AG04449 (cell line): ENCODE results near the gene LIMCH1.
"Not testable (repeated sequence)": the region's sequence is repeated elsewhere in the genome, so short reads cannot be mapped to it uniquely, and the experiment has no call there.

Source experiments
- CTCF ChIA-PET: fragments of 350-600 bp; formaldehyde crosslinking; extraction: SDS; loops from one replicate; lab custom pipeline; 2021; ENCODE audit warnings: antibody characterized with exemption; lab: Yijun Ruan, JAX
- POLR2A ChIA-PET: fragments of 400-600, 350-600 bp; formaldehyde crosslinking; extraction: SDS; loops from one replicate; lab custom pipeline; 2020; ENCODE audit warnings: antibody characterized with exemption, inconsistent platforms; lab: Yijun Ruan, JAX
- DNase-seq: peaks from one replicate; pipeline ENCODE4 v3.0.0-alpha.2; 2010; ENCODE audit warnings: low read depth, low spot score
- H3K4me3 ChIP-seq: 2 replicates; pipeline ENCODE4 v1.5.1; 2011; ENCODE audit warnings: low read depth, mild to moderate bottlenecking, control low read depth, low read length
- TF ChIP-seq, protein P1 (sequence below): IDR thresholded peaks from one replicate; pipeline ENCODE4 v1.5.1; 2011; ENCODE audit warnings: mild to moderate bottlenecking, moderate library complexity, low read length, control low read depth, inconsistent platforms; ENCODE audit not compliant: insufficient read depth; ENCODE audit errors: missing control alignments

Gene LIMCH1

DNA sequence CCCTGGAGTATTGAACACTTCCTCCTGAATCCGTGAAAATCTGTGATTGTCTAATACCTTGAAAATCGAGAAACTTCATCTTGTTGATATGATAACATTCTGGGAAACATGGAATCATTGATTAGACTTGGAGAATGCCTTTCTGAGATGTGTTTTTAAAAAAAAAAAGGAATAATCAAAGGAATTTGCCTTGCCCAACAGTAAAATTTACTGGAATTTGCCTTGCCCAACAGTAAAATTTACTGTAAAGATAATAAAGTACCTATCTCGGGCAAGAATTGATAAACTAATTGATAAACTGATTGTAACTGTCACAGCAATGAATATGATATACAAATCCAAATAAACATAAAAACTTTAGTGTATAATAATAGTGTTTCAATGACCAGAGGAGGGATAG is 165.8 kb downstream of the LIMCH1 start:
- TF ChIP-seq, protein P1, sequence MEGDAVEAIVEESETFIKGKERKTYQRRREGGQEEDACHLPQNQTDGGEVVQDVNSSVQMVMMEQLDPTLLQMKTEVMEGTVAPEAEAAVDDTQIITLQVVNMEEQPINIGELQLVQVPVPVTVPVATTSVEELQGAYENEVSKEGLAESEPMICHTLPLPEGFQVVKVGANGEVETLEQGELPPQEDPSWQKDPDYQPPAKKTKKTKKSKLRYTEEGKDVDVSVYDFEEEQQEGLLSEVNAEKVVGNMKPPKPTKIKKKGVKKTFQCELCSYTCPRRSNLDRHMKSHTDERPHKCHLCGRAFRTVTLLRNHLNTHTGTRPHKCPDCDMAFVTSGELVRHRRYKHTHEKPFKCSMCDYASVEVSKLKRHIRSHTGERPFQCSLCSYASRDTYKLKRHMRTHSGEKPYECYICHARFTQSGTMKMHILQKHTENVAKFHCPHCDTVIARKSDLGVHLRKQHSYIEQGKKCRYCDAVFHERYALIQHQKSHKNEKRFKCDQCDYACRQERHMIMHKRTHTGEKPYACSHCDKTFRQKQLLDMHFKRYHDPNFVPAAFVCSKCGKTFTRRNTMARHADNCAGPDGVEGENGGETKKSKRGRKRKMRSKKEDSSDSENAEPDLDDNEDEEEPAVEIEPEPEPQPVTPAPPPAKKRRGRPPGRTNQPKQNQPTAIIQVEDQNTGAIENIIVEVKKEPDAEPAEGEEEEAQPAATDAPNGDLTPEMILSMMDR: no peak
- POLR2A ChIA-PET: no interaction called here
- CTCF ChIA-PET: no interaction called here

DNA sequence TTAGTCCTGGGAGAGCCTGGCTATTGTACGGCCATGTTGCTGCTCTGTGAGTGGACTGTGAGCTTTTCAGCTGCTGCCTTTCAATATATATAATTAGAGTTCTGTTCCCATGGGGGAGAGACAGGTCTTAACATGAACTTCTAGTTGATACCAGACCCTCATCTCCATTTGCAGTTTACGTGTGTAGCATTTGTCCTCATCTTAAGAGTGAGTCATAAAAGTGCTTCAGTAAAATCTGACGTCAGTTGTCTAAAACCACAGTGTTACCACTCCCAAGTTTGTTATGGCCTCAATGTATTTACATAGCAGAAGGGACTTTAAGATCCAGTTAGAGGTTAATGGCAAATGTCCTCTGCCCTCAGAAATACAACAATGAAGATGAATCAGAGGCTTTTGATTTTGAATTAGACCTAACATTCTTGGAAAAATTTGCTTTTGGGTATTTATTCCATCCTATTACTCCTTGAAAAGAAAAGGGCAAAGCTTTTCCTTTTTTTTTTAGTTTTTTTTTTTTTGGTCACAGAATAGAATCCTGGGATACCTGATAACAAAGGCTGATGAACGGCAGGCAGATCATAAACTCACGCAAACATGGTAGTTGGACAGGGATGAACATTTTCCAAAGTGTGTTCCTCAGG is 172.0 kb downstream of the LIMCH1 start:
- ChIA-PET POLR2A (interaction anchor here (0.5 kb wide), 1 partner anchor 13 kb away, joined by 4 read pairs; no protein-coding TSS in a partner anchor), CTCF (interaction anchor here (1.2 kb wide), 1 partner anchor 26 kb away, joined by 4 read pairs; no protein-coding TSS in a partner anchor)
- no peak overlapping the region for H3K4me3 ChIP-seq
- TF ChIP-seq, protein P1: no peak
- DNase-seq: peak; percentile 19

More for the DNA sequence above, 165.8 kb downstream of the LIMCH1 start:
- DNase-seq: no peak
- H3K4me3 ChIP-seq: no peak overlapping the region

DNA sequence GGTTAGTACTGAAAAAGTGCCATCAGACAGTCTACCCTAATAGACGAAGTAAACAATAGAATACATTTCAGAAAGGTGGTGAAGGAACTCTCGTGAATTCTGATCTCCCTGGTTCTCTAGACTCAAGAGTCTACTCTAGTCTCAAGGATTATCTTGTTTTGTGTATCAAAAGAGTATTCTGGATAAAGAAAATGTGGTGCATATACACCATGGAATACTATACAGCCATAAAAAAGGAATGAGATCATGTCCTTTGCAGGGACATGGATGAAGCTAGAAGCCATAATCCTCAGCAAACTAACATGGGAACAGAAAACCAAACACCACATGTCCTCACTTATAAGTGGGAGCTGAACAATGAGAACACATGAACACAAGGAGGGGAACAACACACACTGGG is 173.7 kb downstream of the LIMCH1 start:
- CTCF ChIA-PET, H3K4me3 ChIP-seq, DNase-seq, POLR2A ChIA-PET: not testable (repeated sequence)

DNA sequence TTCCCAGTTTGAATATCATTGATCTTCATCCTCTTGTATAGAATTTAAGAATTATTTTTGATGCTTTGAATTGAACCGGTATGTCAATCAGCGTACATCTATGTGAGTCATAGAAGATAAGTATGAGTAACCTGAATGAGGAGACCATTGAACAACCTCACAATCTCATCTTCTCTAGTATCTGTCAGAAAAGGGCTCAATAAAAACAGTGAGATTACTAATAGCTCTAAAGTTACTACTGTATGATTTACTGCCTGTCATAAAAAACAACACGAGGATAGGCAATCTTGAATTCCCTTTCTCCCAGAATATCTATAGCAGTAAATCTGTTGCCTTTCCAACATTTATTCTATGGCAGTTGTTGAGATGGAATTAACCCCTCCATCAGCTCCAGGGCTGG is 174.5 kb downstream of the LIMCH1 start:
- no peak for DNase-seq
- ChIA-PET CTCF (no interaction called here), POLR2A (no interaction called here)
- TF ChIP-seq, protein P1: no peak
- H3K4me3 ChIP-seq: no peak overlapping the region

GRCh38 chr4:41713768-41714167 is 175.8 kb downstream of the LIMCH1 start:
- TF ChIP-seq, protein P1: no peak
- POLR2A ChIA-PET: no interaction called here

DNA sequence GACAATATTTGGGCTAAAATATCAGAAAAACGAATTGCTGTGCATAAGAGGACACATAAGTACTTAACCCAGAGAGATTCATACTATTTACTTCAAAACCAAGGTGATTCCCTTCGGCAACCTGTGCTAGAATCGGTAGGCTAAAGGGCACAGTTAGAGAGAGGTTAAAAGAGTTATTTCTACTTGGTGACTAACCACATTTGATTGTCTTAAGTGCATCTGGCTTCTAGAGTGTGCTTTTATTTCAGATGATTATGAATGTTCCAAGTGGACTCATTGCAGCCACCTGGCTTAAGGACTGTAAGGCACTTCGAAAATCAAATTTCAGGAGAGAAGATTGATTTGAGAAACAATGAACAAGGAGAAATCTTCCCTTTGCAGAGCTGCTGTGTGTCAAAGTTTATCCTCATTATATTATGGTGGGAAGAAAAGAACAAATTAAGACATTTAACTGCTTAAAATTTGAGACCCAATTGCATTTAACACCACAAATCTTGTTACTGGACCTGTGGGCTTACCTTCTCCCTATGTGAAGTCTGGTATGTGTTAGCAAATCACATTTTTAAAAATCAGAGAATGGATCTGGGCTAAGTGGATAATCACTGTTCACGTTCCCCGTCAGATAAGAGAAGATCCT is 176.5 kb downstream of the LIMCH1 start:
- no peak overlapping the region for H3K4me3 ChIP-seq
- ChIA-PET POLR2A (no interaction called here), CTCF (no interaction called here)
- TF ChIP-seq, protein P1: no peak
- DNase-seq: no peak

More at GRCh38 chr4:41713768-41714167, 175.8 kb downstream of the LIMCH1 start:
- CTCF ChIA-PET: no interaction called here
- H3K4me3 ChIP-seq: no peak overlapping the region
- no peak for DNase-seq
